ENCODE results near the gene LDLRAD3. TPM values are rescaled to one million over a fixed set of nuclear protein-coding genes. Genes with fewer than 3 reads are reported as not detected.

The LDLRAD3 gene
- polyA plus RNA-seq, 1 of the 3 experiments (the other 2 are of a cell fraction): 10.6 TPM

DNA sequence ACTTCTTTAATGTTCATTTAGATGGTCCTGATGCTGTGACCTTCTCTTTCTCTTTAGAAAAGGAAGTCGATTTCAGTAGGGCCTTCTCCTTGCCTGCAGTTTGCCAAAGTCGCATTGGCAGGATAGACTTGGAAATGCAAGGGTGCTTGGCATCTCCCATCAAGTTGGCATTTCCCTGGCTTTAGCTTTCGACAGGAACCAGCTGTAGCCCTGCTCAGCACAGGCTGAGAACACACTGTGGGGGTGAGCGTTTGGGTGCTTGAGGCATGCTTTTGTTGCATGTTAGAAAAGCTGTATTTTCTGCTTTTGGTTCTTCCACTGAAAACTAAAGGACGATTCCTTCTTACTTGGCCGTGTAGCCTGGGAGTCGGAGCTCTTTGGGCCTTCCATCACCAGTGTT lies 37.7 kb downstream of the LDLRAD3 start:
- Histone ChIP-seq H4K20me1 (ENCODE audit: insufficient read depth) (no peaks in the 10 kb centered on the region; the same call in 1 of the 2 replicates), H3K4me1 (ENCODE audit: control insufficient read depth in 1 of 2, insufficient read depth in 2 of 2, low read depth in 1 of 2, low read length in 1 of 2) (peaks cover 0 to 4% of the 10 kb centered on the region in 2 experiments; a peak in 1 of 4 replicates), H2AFZ (ENCODE audit: low read depth) (no peak overlapping the region), H3K4me2 (no peak overlapping the region), H3K79me2 (ENCODE audit: insufficient read depth) (peaks cover 30% of the 10 kb centered on the region; the same call in 1 of the 2 replicates), H3K27ac (ENCODE audit: low read depth in 2 of 2, low read length in 1 of 2) (no peak overlapping the region), H3F3A (replicated peaks; ENCODE audit: insufficient read depth) (no peaks in the 10 kb centered on the region), H3K9ac (no peak overlapping the region), H3K4me3 (ENCODE audit: low read depth in 2 of 2, low read length in 1 of 2) (no peak overlapping the region), H3K27me3 (ENCODE audit: insufficient read depth) (no peaks in the 10 kb centered on the region), H3K9me2 (no peaks in the 10 kb centered on the region), H3K9me3 (no peaks in the 10 kb centered on the region), H3K36me3 (replicated peaks in 1 of 2; ENCODE audit: control insufficient read depth in 1 of 2, insufficient read depth in 2 of 2, low read length in 1 of 2) (no peaks in the 10 kb centered on the region)
- WGBS (ENCODE audit: low lambda C conversion rate): 92% methylated on average over 7 of the region's 7 CpGs
- no peak for DNase-seq
- CTCF ChIA-PET: interaction anchor here (0.9 kb wide), 1 partner anchor 14 kb away, joined by 3 read pairs; no protein-coding TSS in a partner anchor
- POLR2A ChIA-PET: no interaction called here
- TF ChIP-seq RFX5 (IDR thresholded peaks at IDR 0.05; ENCODE audit: low read length) (no peak), EZH2phosphoT487 (IDR thresholded peaks at IDR 0.05; ENCODE audit: borderline replicate concordance, low read depth) (no peak), GATA2 (CRISPR knock-in tag; IDR thresholded peaks at IDR 0.05) (no peak), TAF1 (IDR thresholded peaks at IDR 0.05; ENCODE audit: borderline replicate concordance, low read depth, low read length) (no peak), GABPA (IDR thresholded peaks at IDR 0.05; ENCODE audit: low read depth) (no peak)
- TF ChIP-seq, protein P1, sequence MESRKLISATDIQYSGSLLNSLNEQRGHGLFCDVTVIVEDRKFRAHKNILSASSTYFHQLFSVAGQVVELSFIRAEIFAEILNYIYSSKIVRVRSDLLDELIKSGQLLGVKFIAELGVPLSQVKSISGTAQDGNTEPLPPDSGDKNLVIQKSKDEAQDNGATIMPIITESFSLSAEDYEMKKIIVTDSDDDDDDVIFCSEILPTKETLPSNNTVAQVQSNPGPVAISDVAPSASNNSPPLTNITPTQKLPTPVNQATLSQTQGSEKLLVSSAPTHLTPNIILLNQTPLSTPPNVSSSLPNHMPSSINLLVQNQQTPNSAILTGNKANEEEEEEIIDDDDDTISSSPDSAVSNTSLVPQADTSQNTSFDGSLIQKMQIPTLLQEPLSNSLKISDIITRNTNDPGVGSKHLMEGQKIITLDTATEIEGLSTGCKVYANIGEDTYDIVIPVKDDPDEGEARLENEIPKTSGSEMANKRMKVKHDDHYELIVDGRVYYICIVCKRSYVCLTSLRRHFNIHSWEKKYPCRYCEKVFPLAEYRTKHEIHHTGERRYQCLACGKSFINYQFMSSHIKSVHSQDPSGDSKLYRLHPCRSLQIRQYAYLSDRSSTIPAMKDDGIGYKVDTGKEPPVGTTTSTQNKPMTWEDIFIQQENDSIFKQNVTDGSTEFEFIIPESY (IDR thresholded peaks at IDR 0.05; ENCODE audit: borderline replicate concordance, low read depth): no peak

DNA sequence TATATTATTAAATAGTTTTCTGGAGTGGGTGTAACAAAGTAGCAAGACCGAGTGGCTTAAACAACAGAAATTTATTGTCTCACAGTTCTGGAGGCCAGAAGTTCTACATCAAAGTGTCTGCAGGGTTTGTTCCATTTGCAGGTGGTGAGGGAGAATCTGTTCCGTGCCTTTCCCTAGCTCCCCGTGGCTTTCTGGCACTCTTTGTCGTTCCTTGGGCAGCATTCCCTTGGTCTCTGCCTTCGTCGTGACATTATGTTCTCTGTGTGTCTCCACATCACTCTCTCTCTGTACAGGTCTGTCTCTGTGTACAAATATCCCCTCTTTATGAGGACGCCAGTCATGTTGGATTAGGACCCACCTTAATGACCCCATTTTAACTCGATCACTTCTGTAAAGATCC lies 38.2 kb downstream of the LDLRAD3 start:
- Histone ChIP-seq H3K9ac (no peak overlapping the region), H3F3A (replicated peaks; ENCODE audit: insufficient read depth) (no peaks in the 10 kb centered on the region), H4K20me1 (ENCODE audit: insufficient read depth) (no peaks in the 10 kb centered on the region; the same call in 1 of the 2 replicates), H3K4me3 (ENCODE audit: low read depth in 2 of 2, low read length in 1 of 2) (no peak overlapping the region), H3K27me3 (ENCODE audit: insufficient read depth) (no peaks in the 10 kb centered on the region), H2AFZ (ENCODE audit: low read depth) (no peak overlapping the region), H3K79me2 (ENCODE audit: insufficient read depth) (peaks cover 30% of the 10 kb centered on the region), H3K9me2 (no peaks in the 10 kb centered on the region), H3K4me1 (ENCODE audit: control insufficient read depth in 1 of 2, insufficient read depth in 2 of 2, low read depth in 1 of 2, low read length in 1 of 2) (peaks cover 0 to 4% of the 10 kb centered on the region in 2 experiments; a peak in 1 of 4 replicates), H3K4me2 (no peak overlapping the region), H3K27ac (ENCODE audit: low read depth in 2 of 2, low read length in 1 of 2) (no peak overlapping the region), H3K9me3 (no peaks in the 10 kb centered on the region), H3K36me3 (replicated peaks in 1 of 2; ENCODE audit: control insufficient read depth in 1 of 2, insufficient read depth in 2 of 2, low read length in 1 of 2) (no peaks in the 10 kb centered on the region)
- WGBS (ENCODE audit: low lambda C conversion rate): 95% methylated on average over 8 of the region's 8 CpGs
- ChIA-PET POLR2A (no interaction called here), CTCF (interaction anchor here (0.9 kb wide), 1 partner anchor 15 kb away, joined by 3 read pairs; no protein-coding TSS in a partner anchor)
- no peak for TF ChIP-seq GABPA (IDR thresholded peaks at IDR 0.05; ENCODE audit: low read depth)
- TF ChIP-seq, protein P1 (IDR thresholded peaks at IDR 0.05; ENCODE audit: borderline replicate concordance, low read depth): no peak
- no peak for TF ChIP-seq TCF12 (IDR thresholded peaks at IDR 0.05)
- TF ChIP-seq ELF1 (IDR thresholded peaks at IDR 0.05): no peak
- TF ChIP-seq FOXM1 (IDR thresholded peaks at IDR 0.05; ENCODE audit: low read depth): no peak
- TF ChIP-seq, protein P2, sequence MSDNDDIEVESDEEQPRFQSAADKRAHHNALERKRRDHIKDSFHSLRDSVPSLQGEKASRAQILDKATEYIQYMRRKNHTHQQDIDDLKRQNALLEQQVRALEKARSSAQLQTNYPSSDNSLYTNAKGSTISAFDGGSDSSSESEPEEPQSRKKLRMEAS (IDR thresholded peaks at IDR 0.05; ENCODE audit: low read depth): no peak
- TF ChIP-seq, protein P3, sequence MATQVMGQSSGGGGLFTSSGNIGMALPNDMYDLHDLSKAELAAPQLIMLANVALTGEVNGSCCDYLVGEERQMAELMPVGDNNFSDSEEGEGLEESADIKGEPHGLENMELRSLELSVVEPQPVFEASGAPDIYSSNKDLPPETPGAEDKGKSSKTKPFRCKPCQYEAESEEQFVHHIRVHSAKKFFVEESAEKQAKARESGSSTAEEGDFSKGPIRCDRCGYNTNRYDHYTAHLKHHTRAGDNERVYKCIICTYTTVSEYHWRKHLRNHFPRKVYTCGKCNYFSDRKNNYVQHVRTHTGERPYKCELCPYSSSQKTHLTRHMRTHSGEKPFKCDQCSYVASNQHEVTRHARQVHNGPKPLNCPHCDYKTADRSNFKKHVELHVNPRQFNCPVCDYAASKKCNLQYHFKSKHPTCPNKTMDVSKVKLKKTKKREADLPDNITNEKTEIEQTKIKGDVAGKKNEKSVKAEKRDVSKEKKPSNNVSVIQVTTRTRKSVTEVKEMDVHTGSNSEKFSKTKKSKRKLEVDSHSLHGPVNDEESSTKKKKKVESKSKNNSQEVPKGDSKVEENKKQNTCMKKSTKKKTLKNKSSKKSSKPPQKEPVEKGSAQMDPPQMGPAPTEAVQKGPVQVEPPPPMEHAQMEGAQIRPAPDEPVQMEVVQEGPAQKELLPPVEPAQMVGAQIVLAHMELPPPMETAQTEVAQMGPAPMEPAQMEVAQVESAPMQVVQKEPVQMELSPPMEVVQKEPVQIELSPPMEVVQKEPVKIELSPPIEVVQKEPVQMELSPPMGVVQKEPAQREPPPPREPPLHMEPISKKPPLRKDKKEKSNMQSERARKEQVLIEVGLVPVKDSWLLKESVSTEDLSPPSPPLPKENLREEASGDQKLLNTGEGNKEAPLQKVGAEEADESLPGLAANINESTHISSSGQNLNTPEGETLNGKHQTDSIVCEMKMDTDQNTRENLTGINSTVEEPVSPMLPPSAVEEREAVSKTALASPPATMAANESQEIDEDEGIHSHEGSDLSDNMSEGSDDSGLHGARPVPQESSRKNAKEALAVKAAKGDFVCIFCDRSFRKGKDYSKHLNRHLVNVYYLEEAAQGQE (IDR thresholded peaks at IDR 0.05; ENCODE audit: low read depth, low read length): no peak
- TF ChIP-seq, protein P4, sequence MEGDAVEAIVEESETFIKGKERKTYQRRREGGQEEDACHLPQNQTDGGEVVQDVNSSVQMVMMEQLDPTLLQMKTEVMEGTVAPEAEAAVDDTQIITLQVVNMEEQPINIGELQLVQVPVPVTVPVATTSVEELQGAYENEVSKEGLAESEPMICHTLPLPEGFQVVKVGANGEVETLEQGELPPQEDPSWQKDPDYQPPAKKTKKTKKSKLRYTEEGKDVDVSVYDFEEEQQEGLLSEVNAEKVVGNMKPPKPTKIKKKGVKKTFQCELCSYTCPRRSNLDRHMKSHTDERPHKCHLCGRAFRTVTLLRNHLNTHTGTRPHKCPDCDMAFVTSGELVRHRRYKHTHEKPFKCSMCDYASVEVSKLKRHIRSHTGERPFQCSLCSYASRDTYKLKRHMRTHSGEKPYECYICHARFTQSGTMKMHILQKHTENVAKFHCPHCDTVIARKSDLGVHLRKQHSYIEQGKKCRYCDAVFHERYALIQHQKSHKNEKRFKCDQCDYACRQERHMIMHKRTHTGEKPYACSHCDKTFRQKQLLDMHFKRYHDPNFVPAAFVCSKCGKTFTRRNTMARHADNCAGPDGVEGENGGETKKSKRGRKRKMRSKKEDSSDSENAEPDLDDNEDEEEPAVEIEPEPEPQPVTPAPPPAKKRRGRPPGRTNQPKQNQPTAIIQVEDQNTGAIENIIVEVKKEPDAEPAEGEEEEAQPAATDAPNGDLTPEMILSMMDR (IDR thresholded peaks at IDR 0.05): no peak
- no peak for TF ChIP-seq TAF1 (IDR thresholded peaks at IDR 0.05; ENCODE audit: borderline replicate concordance, low read depth, low read length)
- no peak for TF ChIP-seq SIN3A (IDR thresholded peaks at IDR 0.05; ENCODE audit: borderline replicate concordance, low read depth, low read length)
- no peak for TF ChIP-seq EZH2phosphoT487 (IDR thresholded peaks at IDR 0.05; ENCODE audit: borderline replicate concordance, low read depth)
- no peak for TF ChIP-seq GATA2 (CRISPR knock-in tag; IDR thresholded peaks at IDR 0.05)
- TF ChIP-seq NRF1 (IDR thresholded peaks at IDR 0.05; ENCODE audit: low read depth, low read length): no peak
- no peak for TF ChIP-seq RCOR1 (IDR thresholded peaks at IDR 0.05; ENCODE audit: low read length)
- no peak for TF ChIP-seq RFX5 (IDR thresholded peaks at IDR 0.05; ENCODE audit: low read length)
- TF ChIP-seq SMC3 (IDR thresholded peaks at IDR 0.05; ENCODE audit: low read depth, low read length): no peak
- no peak for DNase-seq

All from SK-N-SH (cell line).